OCI-LY1 (cell line): ENCODE data around the gene N4BP2L2.

Source experiments
- H2AFZ ChIP-seq: fragments of 200-600 bp; sonication (generic), shearing (Covaris generic); 2 replicates; pipeline ENCODE4 v1.6.0; 2014; ENCODE audit warnings: antibody characterized with exemption, mild to moderate bottlenecking, low read length
- H3F3A ChIP-seq: fragments of 200-600 bp; sonication (generic), shearing (Covaris generic); 2 replicates; pipeline ENCODE4 v1.6.0; 2014; ENCODE audit warnings: mild to moderate bottlenecking, antibody characterized with exemption, low read length, moderate library complexity; ENCODE audit not compliant: insufficient read depth
- H3K27ac ChIP-seq: fragments of 200-600 bp; sonication (generic); 2 replicates; pipeline ENCODE4 v1.5.1; 2014; ENCODE audit warnings: low read length, mixed run types, mild to moderate bottlenecking, low read depth; ENCODE audit not compliant: poor library complexity, severe bottlenecking
- H3K27me3 ChIP-seq: fragments of 200-600 bp; sonication (generic); 2 replicates; pipeline ENCODE4 v1.6.0; 2014; ENCODE audit warnings: antibody characterized with exemption, mild to moderate bottlenecking, low read length, moderate library complexity; ENCODE audit not compliant: insufficient read depth
- H3K36me3 ChIP-seq: fragments of 200-600 bp; sonication (generic); 2 replicates; pipeline ENCODE4 v1.6.1; 2014; ENCODE audit warnings: mild to moderate bottlenecking, antibody characterized with exemption, low read length, moderate library complexity, mixed read lengths; ENCODE audit not compliant: insufficient read depth
- H3K4me1 ChIP-seq: fragments of 200-600 bp; sonication (generic); 2 replicates; pipeline ENCODE4 v1.5.1; 2014; ENCODE audit warnings: mild to moderate bottlenecking, low read length, moderate library complexity; ENCODE audit not compliant: insufficient read depth, severe bottlenecking
- H3K4me2 ChIP-seq: fragments of 200-600 bp; sonication (generic), shearing (Covaris generic); 2 replicates; pipeline ENCODE4 v1.6.1; 2014; ENCODE audit warnings: low read length
- H3K4me3 ChIP-seq: fragments of 200-600 bp; sonication (generic); 2 replicates; pipeline ENCODE4 v1.5.1; 2014; ENCODE audit warnings: low read length, low read depth, mild to moderate bottlenecking, mixed read lengths; ENCODE audit not compliant: poor library complexity, severe bottlenecking
- H3K79me2 ChIP-seq: fragments of 200-600 bp; shearing (Covaris generic); 2 replicates; pipeline ENCODE4 v1.6.1; 2016; ENCODE audit warnings: mixed run types, low read length, mixed read lengths; ENCODE audit not compliant: insufficient read depth
- H3K9ac ChIP-seq: fragments of 200-600 bp; sonication (generic), shearing (Covaris generic); 2 replicates; pipeline ENCODE4 v1.6.1; 2014; ENCODE audit warnings: mild to moderate bottlenecking, low read length, mixed read lengths
- H3K9me2 ChIP-seq: fragments of 200-600 bp; sonication (generic), shearing (Covaris generic); 2 replicates; pipeline ENCODE4 v1.6.1; 2014; ENCODE audit warnings: low read depth, mild to moderate bottlenecking, low read length, mixed read lengths
- H3K9me3 ChIP-seq: fragments of 200-600 bp; shearing (Covaris generic); 2 replicates; pipeline ENCODE4 v1.6.1; 2014; ENCODE audit warnings: low read length, mixed read lengths
- H4K20me1 ChIP-seq: fragments of 200-600 bp; sonication (generic), shearing (Covaris generic); 2 replicates; pipeline ENCODE4 v1.6.0; 2016; ENCODE audit warnings: mild to moderate bottlenecking, low read length; ENCODE audit not compliant: insufficient read depth
- EZH2 ChIP-seq: fragments of 200-600 bp; sonication (generic), shearing (Covaris generic); IDR thresholded peaks from 2 replicates; pipeline ENCODE4 v1.8.0; 2017; ENCODE audit warnings: borderline replicate concordance, mixed run types, mild to moderate bottlenecking, antibody characterized with exemption, low read length, moderate library complexity, mixed read lengths
- TF ChIP-seq, protein P1 (sequence below): fragments of 200-600 bp; sonication (generic), shearing (Covaris generic); IDR thresholded peaks from 2 replicates; pipeline ENCODE4 v1.5.1; 2017; ENCODE audit warnings: mild to moderate bottlenecking, antibody characterized with exemption, low read length, moderate library complexity, mixed read lengths

The N4BP2L2 gene

DNA sequence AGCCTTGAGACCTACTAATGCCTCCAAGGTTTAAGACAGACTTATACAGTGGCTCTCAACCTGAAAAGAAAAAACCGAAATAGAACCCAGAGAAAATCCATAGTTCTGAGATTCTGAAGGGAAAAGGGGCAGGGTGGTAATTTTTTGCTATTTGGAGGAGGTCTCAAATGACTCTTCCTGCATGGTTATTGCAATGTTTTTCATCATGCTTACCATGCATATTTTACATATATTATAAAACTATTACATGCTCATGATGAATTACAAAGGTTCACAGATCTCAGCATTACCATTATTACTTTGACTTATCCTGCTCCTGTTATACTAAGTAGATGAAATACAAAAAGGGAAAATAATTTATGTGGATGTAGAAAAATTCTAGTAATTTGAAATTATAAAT is 47.6 kb downstream of the N4BP2L2 start:
- Histone ChIP-seq H4K20me1 (no peaks in the 10 kb centered on the region), H3K27me3 (no peaks in the 10 kb centered on the region), H3K27ac (no peak overlapping the region), H3K4me3 (no peak overlapping the region), H3K4me2 (no peak overlapping the region), H3K79me2 (no peaks in the 10 kb centered on the region), H3K9me3 (no peaks in the 10 kb centered on the region), H3K9me2 (no peaks in the 10 kb centered on the region), H3F3A (no peaks in the 10 kb centered on the region), H3K9ac (no peak overlapping the region), H3K36me3 (no peaks in the 10 kb centered on the region), H3K4me1 (no peaks in the 10 kb centered on the region), H2AFZ (no peak overlapping the region; the same call in 1 of the 2 replicates)
- TF ChIP-seq, protein P1, sequence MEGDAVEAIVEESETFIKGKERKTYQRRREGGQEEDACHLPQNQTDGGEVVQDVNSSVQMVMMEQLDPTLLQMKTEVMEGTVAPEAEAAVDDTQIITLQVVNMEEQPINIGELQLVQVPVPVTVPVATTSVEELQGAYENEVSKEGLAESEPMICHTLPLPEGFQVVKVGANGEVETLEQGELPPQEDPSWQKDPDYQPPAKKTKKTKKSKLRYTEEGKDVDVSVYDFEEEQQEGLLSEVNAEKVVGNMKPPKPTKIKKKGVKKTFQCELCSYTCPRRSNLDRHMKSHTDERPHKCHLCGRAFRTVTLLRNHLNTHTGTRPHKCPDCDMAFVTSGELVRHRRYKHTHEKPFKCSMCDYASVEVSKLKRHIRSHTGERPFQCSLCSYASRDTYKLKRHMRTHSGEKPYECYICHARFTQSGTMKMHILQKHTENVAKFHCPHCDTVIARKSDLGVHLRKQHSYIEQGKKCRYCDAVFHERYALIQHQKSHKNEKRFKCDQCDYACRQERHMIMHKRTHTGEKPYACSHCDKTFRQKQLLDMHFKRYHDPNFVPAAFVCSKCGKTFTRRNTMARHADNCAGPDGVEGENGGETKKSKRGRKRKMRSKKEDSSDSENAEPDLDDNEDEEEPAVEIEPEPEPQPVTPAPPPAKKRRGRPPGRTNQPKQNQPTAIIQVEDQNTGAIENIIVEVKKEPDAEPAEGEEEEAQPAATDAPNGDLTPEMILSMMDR: no peak
- TF ChIP-seq EZH2: no peak

DNA sequence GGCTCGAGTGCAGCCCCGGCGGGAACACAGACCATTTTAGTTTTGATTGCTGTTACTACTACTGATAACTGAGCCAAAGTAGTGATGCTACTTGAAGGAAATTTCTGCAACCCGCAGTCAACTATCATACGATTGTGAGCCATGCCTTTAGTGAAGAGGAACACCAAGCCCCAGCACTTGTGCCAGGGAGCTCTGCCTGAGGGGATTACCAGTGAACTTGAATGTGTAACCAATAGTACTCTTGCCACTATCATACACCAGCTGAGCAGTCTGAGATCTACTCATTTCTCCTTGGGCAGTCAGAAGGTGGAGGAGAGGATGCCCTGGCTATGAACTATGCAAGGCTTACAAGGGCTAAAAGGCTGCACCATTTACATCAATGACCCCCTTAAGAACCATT is 61.7 kb downstream of the N4BP2L2 start:
- Histone ChIP-seq H3K9me2 (no peaks in the 10 kb centered on the region), H3K27ac (no peak overlapping the region), H2AFZ (no peak overlapping the region), H3K4me3 (no peak overlapping the region), H3F3A (no peaks in the 10 kb centered on the region), H3K4me2 (no peak overlapping the region), H3K9me3 (no peaks in the 10 kb centered on the region), H3K27me3 (no peaks in the 10 kb centered on the region), H3K4me1 (peaks cover 8% of the 10 kb centered on the region), H3K79me2 (no peaks in the 10 kb centered on the region), H3K9ac (no peak overlapping the region), H4K20me1 (no peaks in the 10 kb centered on the region), H3K36me3 (no peaks in the 10 kb centered on the region)
- TF ChIP-seq EZH2: no peak
- TF ChIP-seq, protein P1: no peak

DNA sequence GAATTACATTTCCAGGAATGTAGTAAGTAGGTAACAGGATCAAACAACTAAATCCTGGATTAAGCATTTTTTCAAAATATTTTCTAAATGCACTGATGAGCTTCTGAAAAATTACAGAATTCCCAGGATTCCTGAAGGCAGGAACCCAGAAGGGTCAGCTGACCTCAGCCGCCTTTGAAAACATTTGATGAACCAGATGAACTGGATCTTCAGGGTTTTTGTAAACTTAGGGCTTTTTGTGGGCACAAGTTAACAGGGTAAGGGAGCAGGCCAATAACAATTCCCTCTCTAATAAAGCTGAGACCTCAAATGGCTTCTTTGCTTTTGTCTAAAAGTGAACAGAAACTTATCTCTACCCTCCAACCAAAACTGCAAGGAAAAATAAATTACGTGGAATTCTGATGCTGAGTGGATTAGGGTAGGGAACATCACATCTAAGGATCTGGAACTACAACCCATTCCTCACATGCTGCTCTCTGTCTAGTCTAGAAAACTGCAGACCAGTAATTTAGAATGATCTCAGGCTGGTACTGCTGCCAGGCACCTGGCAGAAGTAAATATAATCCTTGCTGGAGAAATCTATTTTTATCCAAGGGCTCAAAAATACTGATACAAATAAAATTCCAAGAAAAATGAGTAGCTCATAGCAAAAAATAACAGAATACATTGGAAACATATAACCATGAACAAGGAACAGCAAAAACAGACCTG is 62.4 kb downstream of the N4BP2L2 start:
- Histone ChIP-seq H3K4me3 (no peak overlapping the region), H3K79me2 (no peaks in the 10 kb centered on the region), H4K20me1 (no peaks in the 10 kb centered on the region), H3K9me3 (no peaks in the 10 kb centered on the region), H3K27ac (no peak overlapping the region), H3K4me2 (no peak overlapping the region), H3K4me1 (peaks cover 10% of the 10 kb centered on the region), H3K9ac (no peak overlapping the region), H2AFZ (no peak overlapping the region), H3K9me2 (no peaks in the 10 kb centered on the region), H3K36me3 (no peaks in the 10 kb centered on the region), H3K27me3 (no peaks in the 10 kb centered on the region), H3F3A (no peaks in the 10 kb centered on the region)
- TF ChIP-seq, protein P1: no peak
- no peak for TF ChIP-seq EZH2
